Gastrocnemius medialis (tissue), 4 donors: ENCODE measurements around the gene MAGEA11. TPM values are rescaled to one million over a fixed set of nuclear protein-coding genes. Genes with fewer than 3 reads are reported as not detected.

Experiments
- total RNA-seq, 4 donors: library from RNA; depleted of rRNA; stranded (reverse); fragments of >200 nt; gene quantifications; one replicate each; pipeline versions ENCODE4 v1.1.0 to v1.2.3, GENCODE V29; 2016

The MAGEA11 gene
- total RNA-seq, 4 donors from 2014 or later: not detected

Other genes starting within 250 kb of the MAGEA11 start
- 10 to 100 TPM; 28.4 to 44.2 (median 33.7) TPM for gene IDS, start 206.8 kb upstream of the MAGEA11 start, total RNA-seq
- gene EOLA1, start 171.0 kb upstream of the MAGEA11 start, total RNA-seq: 10 to 100 TPM in 3 of 4 donors, 1 to 10 TPM in 1; 9.3 to 17.5 (median 12.1) TPM
- gene HSFX3, start 162.1 kb upstream of the MAGEA11 start, total RNA-seq: not detected
- not detected for gene MAGEA9B, start 124.6 kb upstream of the MAGEA11 start, total RNA-seq
- gene HSFX2, start 116.7 kb upstream of the MAGEA11 start, total RNA-seq: 1 to 10 TPM in 1 of 4 donors, under 1 TPM in 2, not detected in 1; 0.36 to 2.0 (median 0.49) TPM
- 1 to 10 TPM; 4.4 to 8.5 (median 7.7) TPM for gene TMEM185A, start 80.3 kb upstream of the MAGEA11 start, total RNA-seq
- gene HSFX1, start 62.0 kb downstream of the MAGEA11 start, total RNA-seq: under 1 TPM in 2 of 4 donors, not detected in 2; 0.42 to 0.46 TPM
- not detected for gene MAGEA9, start 69.9 kb downstream of the MAGEA11 start, total RNA-seq
- not detected for gene MAGEA8, start 169.1 kb downstream of the MAGEA11 start, total RNA-seq
- gene HSFX4, start 217.5 kb downstream of the MAGEA11 start, total RNA-seq: not detected
- 10 to 100 TPM in 3 of 4 donors, 1 to 10 TPM in 1; 7.2 to 17.1 (median 11.0) TPM for gene EOLA2, start 226.4 kb downstream of the MAGEA11 start, total RNA-seq